Hepatocyte (in vitro differentiated cells): ENCODE measurements around the gene ADCY2.

Source experiments
- EZH2phosphoT487 ChIP-seq: fragments of 200-600 bp; sonication (generic); IDR thresholded peaks from one replicate; pipeline ENCODE4 v1.6.1; 2018; ENCODE audit warnings: antibody characterized with exemption, mild to moderate bottlenecking, low read depth, moderate library complexity; ENCODE audit not compliant: unreplicated experiment, severe bottlenecking
- TF ChIP-seq, protein P1 (sequence below): fragments of 200-600 bp; sonication (generic); IDR thresholded peaks from 2 replicates; pipeline ENCODE4 v1.5.1; 2016; ENCODE audit warnings: antibody characterized with exemption, mild to moderate bottlenecking; ENCODE audit not compliant: poor library complexity

GRCh38 chr5:7872517-7873130 lies 476.7 kb downstream of the ADCY2 start:
- TF ChIP-seq, protein P1, sequence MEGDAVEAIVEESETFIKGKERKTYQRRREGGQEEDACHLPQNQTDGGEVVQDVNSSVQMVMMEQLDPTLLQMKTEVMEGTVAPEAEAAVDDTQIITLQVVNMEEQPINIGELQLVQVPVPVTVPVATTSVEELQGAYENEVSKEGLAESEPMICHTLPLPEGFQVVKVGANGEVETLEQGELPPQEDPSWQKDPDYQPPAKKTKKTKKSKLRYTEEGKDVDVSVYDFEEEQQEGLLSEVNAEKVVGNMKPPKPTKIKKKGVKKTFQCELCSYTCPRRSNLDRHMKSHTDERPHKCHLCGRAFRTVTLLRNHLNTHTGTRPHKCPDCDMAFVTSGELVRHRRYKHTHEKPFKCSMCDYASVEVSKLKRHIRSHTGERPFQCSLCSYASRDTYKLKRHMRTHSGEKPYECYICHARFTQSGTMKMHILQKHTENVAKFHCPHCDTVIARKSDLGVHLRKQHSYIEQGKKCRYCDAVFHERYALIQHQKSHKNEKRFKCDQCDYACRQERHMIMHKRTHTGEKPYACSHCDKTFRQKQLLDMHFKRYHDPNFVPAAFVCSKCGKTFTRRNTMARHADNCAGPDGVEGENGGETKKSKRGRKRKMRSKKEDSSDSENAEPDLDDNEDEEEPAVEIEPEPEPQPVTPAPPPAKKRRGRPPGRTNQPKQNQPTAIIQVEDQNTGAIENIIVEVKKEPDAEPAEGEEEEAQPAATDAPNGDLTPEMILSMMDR: no peak
- no peak for TF ChIP-seq EZH2phosphoT487
